B cell (primary cell): ENCODE data around the gene LHPP. TPM values are rescaled to one million over a fixed set of nuclear protein-coding genes. Genes with fewer than 3 reads are reported as not detected.

ENCODE experiments used
- ATAC-seq: fragments of 200-7000 bp; cut with Tn5 transposase; one replicate; pipeline ENCODE4 v1.10.0; 2021; ENCODE audit warnings: low read depth, mild to moderate bottlenecking, moderate number of reproducible peaks, moderate library complexity
- CTCF ChIA-PET: fragments of 350-600 bp; sonication (Branson Sonifier 250); formaldehyde crosslinking; loops from one replicate; lab custom pipeline; 2021; ENCODE audit warnings: antibody characterized with exemption, inconsistent platforms; lab: Charles Lee
- POLR2A ChIA-PET: fragments of 350-600 bp; sonication (Branson Sonifier 250); formaldehyde crosslinking; loops from one replicate; lab custom pipeline; 2021; ENCODE audit warnings: antibody characterized with exemption; lab: Charles Lee
- DNase-seq: peaks from one replicate; pipeline ENCODE4 v3.0.0; 2013
- H2AFZ ChIP-seq: 2 replicates; pipeline ENCODE4 v1.6.1; 2012; ENCODE audit warnings: mild to moderate bottlenecking, low read depth, low read length; ENCODE audit not compliant: insufficient read depth, poor library complexity, severe bottlenecking
- H3K27ac ChIP-seq, 2 donors: 1 replicate in 1 of 2; 2 replicates in 1 of 2; pipeline ENCODE4 v1.5.1; 2012 to 2013; ENCODE audit warnings: low read length in 2 of 2, mild to moderate bottlenecking in 2 of 2, moderate library complexity in 1 of 2
- H3K27me3 ChIP-seq, 4 experiments: fragments of 200-600 bp in 1 of 4; sonication (generic) in 1 of 4; replicated peaks in 1 of 4; 1 replicate in 2 of 4; 2 replicates in 2 of 4; pipeline versions ENCODE4 v1.6.1 to v1.7.0; 2013 to 2016; ENCODE audit warnings: low read length in 3 of 4, mild to moderate bottlenecking in 2 of 4, mixed read lengths in 1 of 4, moderate library complexity in 1 of 4; ENCODE audit not compliant: insufficient read depth in 4 of 4, control insufficient read depth in 3 of 4; ENCODE audit errors: control extremely low read depth in 1 of 4
- H3K36me3 ChIP-seq, 2 experiments: replicated peaks in 1 of 2; 1 replicate in 1 of 2; 2 replicates in 1 of 2; pipeline versions ENCODE4 v1.6.1 to v1.7.1; 2013; ENCODE audit warnings: low read length in 1 of 2; ENCODE audit not compliant: insufficient read depth in 2 of 2, control insufficient read depth in 1 of 2; ENCODE audit errors: control extremely low read depth in 1 of 2, extremely low read depth in 1 of 2
- H3K4me1 ChIP-seq, 2 donors: fragments of 200-600 bp in 1 of 2; sonication (generic) in 1 of 2; 1 replicate in 1 of 2; 2 replicates in 1 of 2; pipeline versions ENCODE4 v1.5.1 to v1.6.1; 2013 to 2017; ENCODE audit warnings: low read length in 2 of 2; ENCODE audit not compliant: control insufficient read depth in 2 of 2, insufficient read depth in 2 of 2
- H3K4me2 ChIP-seq: replicated peaks from 2 replicates; pipeline ENCODE3; 2012; ENCODE audit warnings: mild to moderate bottlenecking, low read depth, low read length; ENCODE audit not compliant: poor library complexity, severe bottlenecking
- H3K4me3 ChIP-seq, 5 experiments: fragments of 200-600 bp in 1 of 5; sonication (generic) in 1 of 5; 1 replicate in 3 of 5; 2 replicates in 2 of 5; pipeline versions ENCODE4 v1.5.1 to v1.7.0; 2011 to 2016; ENCODE audit warnings: low read length in 4 of 5, mild to moderate bottlenecking in 4 of 5, low read depth in 2 of 5, control low read depth in 1 of 5, moderate library complexity in 1 of 5; ENCODE audit not compliant: insufficient read depth in 1 of 5; ENCODE audit errors: control extremely low read depth in 1 of 5, extremely low read depth in 1 of 5
- H3K79me2 ChIP-seq: fragments of 200-600 bp; sonication (generic); one replicate; pipeline ENCODE4 v1.6.0; 2016; ENCODE audit warnings: low read length; ENCODE audit not compliant: control insufficient read depth, insufficient read depth
- H3K9ac ChIP-seq: fragments of 200-600 bp; sonication (generic); 2 replicates; pipeline ENCODE4 v1.6.1; 2017; ENCODE audit warnings: mild to moderate bottlenecking, low read length, moderate library complexity
- H3K9me3 ChIP-seq, 3 donors: one replicate each; pipeline versions ENCODE4 v1.6.1 to v1.7.1; 2013; ENCODE audit warnings: low read length in 2 of 3; ENCODE audit not compliant: control insufficient read depth in 2 of 3, insufficient read depth in 1 of 3; ENCODE audit errors: control extremely low read depth in 1 of 3
- H4K20me1 ChIP-seq: 2 replicates; pipeline ENCODE4 v1.6.0; 2012; ENCODE audit warnings: mild to moderate bottlenecking, low read length; ENCODE audit not compliant: insufficient read depth, control insufficient read depth, poor library complexity, severe bottlenecking
- H3K27ac Mint-ChIP-seq: one replicate; pipeline ENCODE4 v1.8.0; 2021; ENCODE audit warnings: mixed read lengths
- H3K27me3 Mint-ChIP-seq: one replicate; pipeline ENCODE4 v1.8.0; 2021; ENCODE audit warnings: mixed read lengths
- H3K4me1 Mint-ChIP-seq: one replicate; pipeline ENCODE4 v1.8.0; 2021; ENCODE audit warnings: mixed read lengths
- H3K4me3 Mint-ChIP-seq: one replicate; pipeline ENCODE4 v1.8.0; 2021; ENCODE audit warnings: mixed read lengths
- H3K9me3 Mint-ChIP-seq: one replicate; pipeline ENCODE4 v1.8.0; 2022; ENCODE audit warnings: mixed read lengths; ENCODE audit not compliant: insufficient read depth
- CTCF ChIP-seq: fragments of 200-600 bp; IDR thresholded peaks from one replicate; pipeline ENCODE4 v1.8.0; 2022; ENCODE audit warnings: antibody characterized with exemption, mild to moderate bottlenecking
- EZH2 ChIP-seq: IDR thresholded peaks from 2 replicates; pipeline ENCODE4 v1.6.1; 2012; ENCODE audit warnings: borderline replicate concordance, low read depth, mild to moderate bottlenecking, moderate library complexity, low read length; ENCODE audit not compliant: insufficient read depth, poor library complexity, severe bottlenecking
- WGBS: methylation state at CpG from one replicate; pipeline ENCODE4 v1.1.5; 2013; ENCODE audit warnings: missing lambda C conversion rate; ENCODE audit not compliant: insufficient coverage; 5-methylcytosine and 5-hydroxymethylcytosine counted together
- intact Hi-C: fragments of 100-400 bp; cut with micrococcal nuclease; formaldehyde crosslinking; loops from one replicate; pipeline ENCODE4 v1.10.0; 2022
- polyA minus RNA-seq: library from RNA; depleted of rRNA, polyadenylated mRNA; stranded (reverse); fragments of >200 nt; gene quantifications from 2 replicates; pipeline ENCODE4 v1.2.3, GENCODE V29; 2012
- polyA plus RNA-seq: library from polyadenylated mRNA; depleted of rRNA; stranded (reverse); fragments of >200 nt; gene quantifications from 2 replicates; pipeline ENCODE4 v1.2.3, GENCODE V29; 2012
- total RNA-seq, 2 donors: library from RNA; stranded (reverse); fragments of 120-200 nt in 1 of 2; gene quantifications; 1 replicate in 1 of 2; 2 replicates in 1 of 2; pipeline versions ENCODE4 v1.2.3 to v1.2.4, GENCODE V29; 2013 to 2022

LHPP gene, protein sequence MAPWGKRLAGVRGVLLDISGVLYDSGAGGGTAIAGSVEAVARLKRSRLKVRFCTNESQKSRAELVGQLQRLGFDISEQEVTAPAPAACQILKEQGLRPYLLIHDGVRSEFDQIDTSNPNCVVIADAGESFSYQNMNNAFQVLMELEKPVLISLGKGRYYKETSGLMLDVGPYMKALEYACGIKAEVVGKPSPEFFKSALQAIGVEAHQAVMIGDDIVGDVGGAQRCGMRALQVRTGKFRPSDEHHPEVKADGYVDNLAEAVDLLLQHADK
- total RNA-seq (82.4 and 83.5 TPM in 2 replicates), polyA plus RNA-seq (59.1 and 60.2 TPM in 2 replicates), polyA minus RNA-seq (20.5 and 78.8 TPM in 2 replicates)
- total RNA-seq (2013): 25.6 TPM

DNA sequence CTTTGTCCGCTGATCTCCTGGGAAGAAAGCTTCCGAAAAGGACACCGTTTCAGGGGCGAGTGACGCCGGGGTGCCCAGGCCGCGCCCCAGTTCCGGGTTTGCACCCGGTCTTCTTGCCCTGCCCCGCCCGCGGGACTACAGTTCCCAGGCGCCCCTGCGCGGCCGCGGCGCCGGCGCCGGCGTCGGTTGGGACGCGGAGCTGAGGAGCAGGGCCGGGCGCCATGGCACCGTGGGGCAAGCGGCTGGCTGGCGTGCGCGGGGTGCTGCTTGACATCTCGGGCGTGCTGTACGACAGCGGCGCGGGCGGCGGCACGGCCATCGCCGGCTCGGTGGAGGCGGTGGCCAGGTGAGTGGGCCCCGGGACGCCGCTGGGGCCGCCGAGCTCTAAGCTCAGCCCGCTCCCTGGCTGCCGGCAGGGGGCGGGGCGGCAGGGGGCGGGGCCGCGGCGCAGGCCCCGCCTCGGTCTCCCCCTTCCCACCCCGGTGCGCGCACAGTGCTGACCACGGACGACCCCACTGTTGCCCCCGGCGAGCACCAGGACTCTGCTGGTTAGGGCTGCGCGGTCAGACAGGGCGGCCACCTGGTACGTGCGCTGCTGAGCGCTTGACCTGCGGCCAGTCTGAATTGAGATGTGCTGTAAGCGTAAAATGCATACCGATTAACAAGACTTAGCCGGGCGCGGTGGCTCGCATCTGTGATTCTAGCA, at the start of gene LHPP:
LHPP (plus strand) TSS at position 182 of the 706 bp plus-strand sequence; CDS start at position 222, 40 bp downstream.
- peak within 1 kb of the TSS; percentile 54 to 71 for H3K27ac ChIP-seq
- peak within 1 kb of the TSS; percentile 95 for H3K4me2 ChIP-seq
- TF ChIP-seq CTCF (peak; percentile 35), EZH2 (no peak)
- Mint-ChIP-seq H3K4me3 (peak within 1 kb of the TSS; percentile 97), H3K9me3 (no peaks in the 10 kb centered on the region), H3K4me1 (peaks cover 30% of the 10 kb centered on the region), H3K27me3 (peaks cover 7% of the 10 kb centered on the region), H3K27ac (peak within 1 kb of the TSS; percentile 98)
- peaks cover 36% of the 10 kb centered on the region for H3K79me2 ChIP-seq
- ChIA-PET CTCF (interaction anchor here (0.6 to 1.7 kb wide), 6 partner anchors 13 to 284 kb away, joined by 3 to 5 read pairs (median 4); partner anchors contain the start of gene OAT), POLR2A (interaction anchor here (0.5 to 0.8 kb wide), 3 partner anchors 10 to 44 kb away, joined by 3 to 4 read pairs (median 3); no protein-coding TSS in a partner anchor)
- peak; percentile 93 for DNase-seq
- no peaks in the 10 kb centered on the region for H4K20me1 ChIP-seq
- intact Hi-C loops: loop anchor here (1.0 to 10.0 kb wide), 6 partner anchors 42 to 1307 kb away; partner anchors contain the start of genes ABRAXAS2 and BUB3
- H3K9me3 ChIP-seq: no peaks in the 10 kb centered on the region
- peak; percentile 91 for ATAC-seq
- WGBS: 1% methylated on average over 81 of the region's 81 CpGs
- H3K4me3 ChIP-seq: peak within 1 kb of the TSS in 4 of 5 experiments; percentile 43 to 71 (median 65)
- H3K36me3 ChIP-seq: no peaks in the 10 kb centered on the region
- H3K27me3 ChIP-seq: peaks cover 0 to 2% (median under 1%) of the 10 kb centered on the region in 4 experiments
- peak within 1 kb of the TSS; percentile 74 for H3K9ac ChIP-seq
- peaks cover 23 to 35% of the 10 kb centered on the region in 2 donors for H3K4me1 ChIP-seq
- H2AFZ ChIP-seq: peak within 1 kb of the TSS; percentile 96
